Measurements from ENCODE around the gene CCDC137.
A peak's percentile ranks its signal among the peaks of the same experiment; 100 is the strongest.
"Not testable (repeated sequence)": the region's sequence is repeated elsewhere in the genome, so short reads cannot be mapped to it uniquely, and the experiment has no call there.

The CCDC137 gene, protein sequence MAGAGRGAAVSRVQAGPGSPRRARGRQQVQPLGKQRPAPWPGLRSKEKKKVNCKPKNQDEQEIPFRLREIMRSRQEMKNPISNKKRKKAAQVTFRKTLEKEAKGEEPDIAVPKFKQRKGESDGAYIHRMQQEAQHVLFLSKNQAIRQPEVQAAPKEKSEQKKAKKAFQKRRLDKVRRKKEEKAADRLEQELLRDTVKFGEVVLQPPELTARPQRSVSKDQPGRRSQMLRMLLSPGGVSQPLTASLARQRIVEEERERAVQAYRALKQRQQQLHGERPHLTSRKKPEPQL

DNA sequence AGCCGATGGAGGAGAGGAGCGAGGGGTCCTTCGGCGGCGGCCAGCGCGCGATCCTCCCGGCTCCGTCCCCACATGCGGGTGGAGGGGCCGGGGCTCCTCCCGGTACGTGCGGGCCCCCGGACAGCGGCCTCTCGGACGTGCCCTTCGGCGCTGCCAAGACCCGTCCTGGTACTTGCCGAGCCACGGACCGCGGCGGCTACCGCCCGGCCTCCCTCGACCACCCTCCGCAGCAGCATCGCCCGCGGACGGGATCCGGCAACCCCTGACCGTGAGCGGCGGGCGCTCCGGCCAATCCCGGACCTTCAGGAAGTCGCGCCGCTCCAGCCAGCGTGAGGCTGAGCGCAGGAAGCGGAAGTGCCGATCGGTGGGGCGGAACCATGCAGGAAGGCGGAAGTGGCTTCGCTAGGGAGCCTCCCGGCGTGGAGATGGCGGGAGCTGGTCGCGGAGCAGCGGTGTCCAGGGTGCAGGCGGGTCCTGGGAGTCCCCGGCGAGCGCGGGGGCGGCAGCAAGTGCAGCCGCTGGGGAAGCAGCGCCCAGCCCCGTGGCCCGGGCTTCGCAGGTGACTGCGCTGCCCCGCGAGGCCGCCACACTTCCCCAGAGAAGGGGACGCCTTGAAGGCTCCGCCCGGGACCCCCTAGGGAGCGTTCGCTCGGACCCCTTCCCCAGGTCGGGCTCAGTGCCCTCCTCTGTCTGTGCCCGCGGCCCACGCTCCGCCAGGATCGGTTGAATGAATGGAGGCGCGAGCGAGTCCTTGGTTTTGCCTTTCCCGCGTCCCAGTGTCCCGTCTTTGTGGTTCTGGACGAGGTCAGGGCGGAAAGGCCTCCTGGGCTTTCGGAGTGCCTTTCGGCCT is at the start of gene CCDC137, which contains the start of gene OXLD1:
Gene CCDC137, plus strand, starts transcription at position 396 of the 850 bp plus-strand sequence. Its CDS starts 30 bp downstream, at position 426.
Gene OXLD1, minus strand, starts transcription at position 264 of the 850 bp plus-strand sequence. Its CDS starts 28 bp downstream, at position 236.
- peak; percentile 99 for DNase-seq

- no peak for DNase-seq
Observed at GRCh38 chr17:81616877-81617276, 49.7 kb upstream of the CCDC137 start.

DNA sequence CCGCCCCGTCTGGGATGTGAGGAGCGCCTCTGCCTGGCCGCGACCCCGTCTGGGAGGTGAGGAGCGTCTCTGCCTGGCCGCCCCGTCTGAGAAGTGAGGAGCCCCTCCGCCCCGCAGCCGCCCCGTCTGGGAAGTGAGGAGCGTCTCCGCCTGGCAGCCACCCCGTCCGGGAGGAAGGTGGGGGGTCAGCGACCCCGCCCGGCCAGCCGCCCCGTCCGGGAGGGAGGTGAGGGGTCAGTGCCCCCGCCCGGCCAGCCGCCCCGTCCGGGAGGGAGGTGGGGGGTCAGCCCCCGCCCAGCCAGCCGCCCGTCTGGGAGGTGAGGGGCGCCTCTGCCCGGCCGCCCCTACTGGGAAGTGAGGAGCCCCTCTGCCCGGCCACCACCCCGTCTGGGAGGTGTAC is 48.2 kb upstream of the CCDC137 start:
- not testable (repeated sequence) for DNase-seq

DNA sequence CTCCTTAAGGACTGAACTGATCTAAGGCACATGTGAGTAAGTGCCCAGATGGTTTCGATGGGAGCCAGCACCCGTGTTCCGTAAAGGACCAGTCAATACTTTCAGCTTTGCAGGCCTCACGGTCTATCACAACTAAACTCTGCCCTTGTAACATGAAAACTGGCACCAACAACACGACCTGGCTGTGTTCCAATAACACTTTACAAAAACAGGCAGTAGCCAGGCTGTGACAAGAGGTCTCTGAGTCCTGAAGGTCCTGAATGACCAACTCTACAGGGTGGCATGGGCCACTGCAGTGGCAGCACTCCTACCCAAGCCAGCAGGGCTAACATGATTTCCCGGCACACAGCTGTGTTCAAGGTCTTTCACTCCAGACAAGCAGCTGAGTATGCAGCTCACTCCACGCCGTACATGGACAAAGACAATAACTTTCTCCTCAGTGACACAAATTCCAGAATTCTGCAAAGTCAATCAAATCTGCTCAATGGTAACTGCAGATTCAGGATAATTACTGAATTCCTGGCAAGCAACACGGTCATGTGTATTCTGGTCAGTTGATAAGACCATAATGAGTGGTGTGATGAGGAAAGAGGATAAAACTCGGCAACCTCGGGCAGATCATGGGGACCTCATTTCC is 44.9 kb upstream of the CCDC137 start:
- no peak for DNase-seq

- no peak for DNase-seq
Observed at GRCh38 chr17:81630274-81630673, 36.3 kb upstream of the CCDC137 start.

GRCh38 chr17:81631482-81631881 is 35.1 kb upstream of the CCDC137 start:
- DNase-seq = no peak

DNA sequence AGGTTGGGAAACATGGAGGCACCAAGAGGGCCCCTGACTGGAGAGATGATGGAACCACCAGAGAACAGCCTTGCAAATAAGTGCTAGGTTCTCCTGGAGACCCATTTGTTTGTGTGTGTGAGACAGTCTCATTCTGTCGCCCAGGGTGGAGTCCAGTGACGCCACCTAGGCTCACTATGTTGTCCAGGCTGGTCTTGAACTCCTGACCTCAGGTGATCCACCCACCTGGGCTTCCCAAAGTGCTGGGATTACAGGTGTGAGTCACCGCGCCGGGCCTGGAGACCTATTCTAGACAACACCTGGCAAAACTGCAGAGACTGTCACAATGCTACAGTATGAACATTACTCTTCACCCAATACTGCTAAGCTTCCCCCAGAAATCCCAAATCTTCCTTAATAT is 31.1 kb upstream of the CCDC137 start:
- no peak for DNase-seq

DNA sequence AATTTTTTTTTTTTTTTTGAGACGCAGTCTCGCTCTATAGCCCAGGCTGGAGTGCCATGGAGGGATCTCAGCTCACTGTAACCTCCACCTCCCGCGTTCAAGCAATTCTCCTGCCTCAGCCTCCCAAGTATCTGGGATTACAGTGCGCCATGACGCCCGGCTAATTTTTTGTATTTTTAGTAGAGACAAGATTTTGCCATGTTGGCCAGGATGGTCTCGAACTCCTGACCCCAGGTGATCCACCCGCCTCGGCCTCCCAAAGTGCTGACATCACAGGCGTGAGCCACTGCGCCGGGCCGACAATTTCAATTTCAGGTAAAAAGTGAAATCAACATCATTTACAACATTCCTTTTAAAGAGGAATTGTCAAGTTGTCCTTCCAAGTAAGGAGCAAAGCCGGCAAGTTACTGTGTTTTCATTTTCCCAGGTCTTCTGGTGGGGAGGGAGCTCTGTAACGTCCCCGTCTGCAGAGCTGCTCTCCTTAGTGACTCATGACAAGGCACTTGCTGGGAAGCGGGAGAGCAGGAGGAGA is 30.5 kb upstream of the CCDC137 start:
- DNase-seq = no peak

DNA sequence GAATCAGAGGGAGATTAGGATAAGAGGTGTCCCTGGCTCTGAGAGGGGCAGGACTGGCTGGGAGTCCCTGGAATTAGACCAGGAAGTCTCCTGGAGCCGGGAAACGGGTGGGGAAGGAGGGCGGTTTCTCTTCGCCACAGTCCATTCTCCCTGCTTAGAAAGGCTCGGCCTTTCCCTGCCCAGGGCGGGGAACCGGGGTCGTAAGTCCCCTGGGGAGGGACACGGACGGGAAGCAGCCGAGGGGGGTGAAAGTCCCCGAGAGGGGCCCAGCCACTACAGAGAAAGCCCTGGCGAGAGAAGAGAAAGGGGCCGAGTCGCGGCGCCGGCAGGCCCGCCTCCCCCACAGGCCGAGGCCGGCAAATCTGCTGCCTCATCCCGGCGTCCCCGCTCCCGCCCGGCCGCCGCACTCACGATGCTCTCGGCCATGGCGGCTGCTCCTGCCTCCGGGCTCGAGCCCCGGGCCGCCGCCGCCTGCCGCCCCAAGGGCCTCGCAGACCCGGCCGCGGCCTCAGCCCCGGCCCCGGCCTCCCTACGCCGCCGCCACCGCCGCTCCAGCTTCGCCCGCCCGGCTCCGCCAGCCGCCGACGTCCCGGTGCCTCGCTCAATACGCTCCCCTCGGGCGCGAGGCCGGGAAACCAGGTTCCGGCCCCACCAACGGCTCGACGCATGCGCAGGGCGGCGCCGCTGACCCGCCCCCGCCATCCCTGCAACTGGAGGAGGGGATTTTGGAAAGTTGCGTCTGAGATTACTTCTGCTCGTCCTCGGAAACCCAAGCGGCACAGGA is 29.8 kb upstream of the CCDC137 start, which contains the start of the genes NPLOC4 and TSPAN10:
Gene NPLOC4, minus strand, starts transcription at position 608 of the 784 bp plus-strand sequence. Its CDS starts 182 bp downstream, at position 426.
Gene TSPAN10, plus strand, starts transcription at position 692 of the 784 bp plus-strand sequence. CDS start 5,217 bp downstream, outside the sequence.
- DNase-seq = peak; percentile 91

- DNase-seq = no peak
Observed at GRCh38 chr17:81638683-81639082, 27.9 kb upstream of the CCDC137 start.

GRCh38 chr17:81640011-81640410 is 26.5 kb upstream of the CCDC137 start:
- no peak for DNase-seq

DNA sequence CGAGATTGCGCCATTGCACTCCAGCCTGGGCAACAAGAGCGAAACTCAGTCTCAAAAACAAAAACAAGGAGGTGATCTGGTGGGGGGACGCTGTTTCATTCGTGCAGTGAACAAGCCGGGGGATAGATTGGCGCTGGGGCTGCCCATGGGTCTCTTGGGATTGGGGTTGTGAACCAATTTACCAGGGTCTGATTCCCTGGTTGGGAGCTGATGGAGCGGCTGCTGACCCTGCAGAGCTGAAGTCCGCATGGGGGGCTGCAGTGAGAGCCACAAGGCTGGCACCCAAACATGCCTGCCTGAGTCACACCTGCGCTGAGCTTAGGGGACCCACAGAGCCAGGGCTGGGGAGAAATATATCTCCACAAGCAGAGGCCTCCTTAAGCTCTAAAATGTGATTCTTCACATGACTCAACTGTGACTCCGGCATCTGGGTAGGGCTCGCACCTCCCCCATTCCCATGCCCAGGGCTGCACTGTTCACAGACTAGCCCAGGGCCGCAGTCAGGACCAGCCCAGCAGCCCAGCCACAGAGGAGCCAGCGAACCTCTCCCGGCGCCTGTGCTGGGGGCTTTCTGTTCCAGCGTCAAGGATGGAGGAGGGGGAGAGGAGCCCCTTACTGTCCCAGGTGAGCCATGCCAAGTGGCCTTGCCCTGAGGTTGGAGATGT is 24.6 kb upstream of the CCDC137 start:
- DNase-seq = no peak

GRCh38 chr17:81644496-81644895 is 22.0 kb upstream of the CCDC137 start:
- DNase-seq = no peak

DNA sequence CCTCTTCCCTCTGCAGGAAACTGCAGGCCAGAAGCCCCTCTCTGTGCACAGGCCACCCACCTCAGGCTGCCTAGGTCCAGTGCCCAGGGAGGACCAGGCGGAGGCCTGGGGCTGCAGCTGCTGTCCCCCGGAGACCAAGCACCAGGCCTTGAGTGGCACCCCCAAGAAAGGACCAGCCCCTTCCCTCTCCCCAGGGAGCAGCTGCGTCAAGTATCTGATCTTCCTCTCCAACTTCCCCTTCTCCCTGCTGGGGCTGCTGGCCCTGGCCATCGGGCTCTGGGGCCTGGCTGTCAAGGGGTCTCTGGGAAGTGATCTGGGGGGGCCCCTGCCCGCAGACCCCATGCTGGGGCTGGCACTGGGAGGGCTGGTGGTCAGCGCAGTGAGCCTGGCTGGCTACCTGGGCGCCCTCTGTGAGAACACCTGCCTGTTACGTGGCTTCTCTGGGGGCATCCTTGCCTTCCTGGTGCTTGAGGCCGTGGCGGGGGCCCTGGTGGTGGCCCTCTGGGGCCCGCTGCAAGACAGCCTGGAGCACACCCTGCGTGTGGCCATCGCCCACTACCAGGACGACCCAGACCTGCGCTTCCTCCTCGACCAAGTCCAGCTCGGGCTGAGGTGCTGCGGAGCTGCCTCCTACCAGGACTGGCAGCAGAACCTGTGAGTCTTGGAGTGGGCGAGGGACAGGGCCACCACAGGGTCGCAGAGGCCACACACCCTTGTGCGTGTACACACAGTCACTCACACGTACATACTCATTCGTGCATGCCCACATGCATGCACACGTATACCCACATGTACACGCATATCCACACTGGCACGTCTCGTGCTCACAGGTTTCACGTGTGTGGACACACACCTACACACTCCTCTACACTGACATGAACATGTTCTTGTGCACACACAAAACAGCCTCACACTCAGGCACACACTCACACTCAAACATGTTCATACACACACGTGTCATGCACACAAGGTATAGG is 21.3 kb upstream of the CCDC137 start:
- DNase-seq = no peak

DNA sequence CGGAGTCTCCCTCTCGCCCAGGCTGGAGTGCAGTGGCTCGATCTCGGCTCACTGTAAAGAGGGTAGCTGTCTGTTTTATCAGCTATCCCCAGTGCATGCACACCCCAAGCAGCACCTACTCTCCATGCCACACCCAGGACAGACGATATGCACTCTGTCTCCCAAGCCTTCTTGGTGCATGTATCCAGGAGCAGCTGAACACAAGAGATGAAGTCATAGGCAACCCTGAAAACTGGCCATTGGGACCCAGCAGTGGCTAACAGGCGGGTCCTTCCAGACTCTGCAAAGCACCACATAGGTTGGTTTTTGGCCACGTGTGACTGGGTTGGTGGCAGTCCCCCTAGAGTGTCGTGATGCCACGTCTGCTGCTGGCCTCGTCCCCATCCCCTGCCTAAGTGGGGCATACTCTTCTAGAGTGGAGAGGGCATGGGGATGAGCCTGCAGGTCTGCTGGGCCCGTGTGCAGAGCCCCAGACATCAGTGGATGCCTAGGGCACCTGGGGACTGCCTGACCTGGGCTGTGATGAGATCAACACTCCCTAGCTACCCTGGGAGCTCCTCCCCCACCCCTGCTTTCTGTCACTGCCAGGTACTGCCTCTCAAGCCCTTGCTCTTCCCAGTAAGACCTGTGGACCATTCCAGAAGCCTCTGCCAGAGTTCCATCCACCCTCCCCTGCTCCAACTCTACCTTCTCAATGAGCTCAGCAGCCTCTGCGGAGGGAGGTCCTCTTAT is 19.5 kb upstream of the CCDC137 start:
- DNase-seq = no peak

GRCh38 chr17:81647640-81648012 is 18.9 kb upstream of the CCDC137 start:
- DNase-seq = no peak

- no peak for DNase-seq
Observed at GRCh38 chr17:81648013-81648706, 18.4 kb upstream of the CCDC137 start.

DNA sequence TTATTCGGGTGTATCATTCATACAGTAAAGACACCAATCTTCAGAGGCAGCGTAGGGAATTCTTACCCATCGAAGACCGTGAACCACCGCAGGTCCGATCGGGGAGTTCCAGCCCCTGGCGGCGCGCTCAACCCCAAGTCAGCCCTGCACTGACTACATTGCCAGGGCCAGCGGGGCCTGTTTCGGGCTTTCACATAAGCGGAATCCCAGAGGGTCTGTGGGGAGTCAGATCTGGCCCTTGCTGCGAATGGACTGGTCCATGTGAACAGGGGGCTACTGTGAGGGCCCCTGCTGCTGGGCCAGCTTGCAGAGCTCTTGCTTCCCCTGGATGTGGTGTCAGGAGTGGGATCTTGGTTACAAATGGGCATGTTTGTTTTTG is 17.8 kb upstream of the CCDC137 start:
- no peak for DNase-seq

- DNase-seq = no peak
Observed at GRCh38 chr17:81650951-81651350, 15.6 kb upstream of the CCDC137 start.
